ENCODE data around the gene FUT2.

Gene FUT2

GRCh38 chr19:48724796-48725753 lies 29.3 kb downstream of the FUT2 start:
- ChIA-PET POLR2A (interaction anchor here (0.6 to 1.4 kb wide), 4 partner anchors 11 to 404 kb away, joined by 3 to 6 read pairs (median 4); no protein-coding TSS in a partner anchor), CTCF (interaction anchor here (0.6 to 3.4 kb wide), 8 partner anchors 9 to 118 kb away, joined by 3 to 17 read pairs (median 4); partner anchors contain the start of gene RASIP1)
- Histone ChIP-seq H3K27ac (ENCODE audit: insufficient read depth in 1 of 2, low read depth in 1 of 2, low read length in 2 of 2, poor library complexity in 1 of 2, severe bottlenecking in 2 of 2) (peak overlapping the region in 1 of 2 experiments; percentile 73), H3K9me3 (ENCODE audit: control extremely low read depth in 1 of 5, control insufficient read depth in 4 of 5, insufficient read depth in 2 of 5, low read depth in 1 of 5, low read length in 4 of 5) (peaks cover 0 to 3% (median 0%) of the 10 kb centered on the region in 5 experiments), H3K27me3 (replicated peaks in 2 of 5; ENCODE audit: control insufficient read depth in 4 of 5, insufficient read depth in 5 of 5, low read length in 4 of 5) (no peaks in the 10 kb centered on the region), H3K4me1 (ENCODE audit: control extremely low read depth in 1 of 4, control insufficient read depth in 4 of 4, insufficient read depth in 4 of 4, low read length in 3 of 4) (peaks cover 0 to 28% (median 18%) of the 10 kb centered on the region in 4 experiments), H3K36me3 (ENCODE audit: control insufficient read depth in 4 of 4, insufficient read depth in 4 of 4, low read length in 3 of 4) (no peaks in the 10 kb centered on the region), H3K4me3 (ENCODE audit: control insufficient read depth in 1 of 7, extremely low read depth in 1 of 7, insufficient read depth in 4 of 7, low read depth in 2 of 7, low read length in 6 of 7) (peak overlapping the region in 3 of 7 experiments; percentile 14 to 38 (median 19))
- DNase-seq, result peak; percentile 93 to 97 (median 96)
- 30% methylated on average over 4 of the region's 11 CpGs for WGBS (ENCODE audit: insufficient coverage)

GRCh38 chr19:48726556-48726955 lies 30.8 kb downstream of the FUT2 start:
- H3K4me1 ChIP-seq (ENCODE audit: control extremely low read depth in 1 of 4, control insufficient read depth in 4 of 4, insufficient read depth in 4 of 4, low read length in 3 of 4), result peaks cover 0 to 21% (median 15%) of the 10 kb centered on the region in 4 experiments
- CTCF ChIA-PET, result interaction anchor here (0.9 to 3.4 kb wide), 4 partner anchors 10 to 51 kb away, joined by 4 to 17 read pairs (median 12); partner anchors contain the start of gene RASIP1
- no peaks in the 10 kb centered on the region for H3K36me3 ChIP-seq (ENCODE audit: control insufficient read depth in 4 of 4, insufficient read depth in 4 of 4, low read length in 3 of 4)
- H3K4me3 ChIP-seq (ENCODE audit: control insufficient read depth in 1 of 7, extremely low read depth in 1 of 7, insufficient read depth in 4 of 7, low read depth in 2 of 7, low read length in 6 of 7), result no peak overlapping the region
- 50% methylated on average over 2 of the region's 2 CpGs for WGBS (ENCODE audit: insufficient coverage)
- H3K9me3 ChIP-seq (ENCODE audit: control extremely low read depth in 1 of 5, control insufficient read depth in 4 of 5, insufficient read depth in 2 of 5, low read depth in 1 of 5, low read length in 4 of 5), result peaks cover 0 to 3% (median 0%) of the 10 kb centered on the region in 5 experiments
- POLR2A ChIA-PET, result no interaction called here
- H3K27me3 ChIP-seq (replicated peaks in 2 of 5; ENCODE audit: control insufficient read depth in 4 of 5, insufficient read depth in 5 of 5, low read length in 4 of 5), result no peaks in the 10 kb centered on the region
- DNase-seq, result peak; percentile 87 to 94 (median 91)
- no peak overlapping the region for H3K27ac ChIP-seq (ENCODE audit: insufficient read depth in 1 of 2, low read depth in 1 of 2, low read length in 2 of 2, poor library complexity in 1 of 2, severe bottlenecking in 2 of 2)

- Histone ChIP-seq H3K27ac (ENCODE audit: insufficient read depth in 1 of 2, low read depth in 1 of 2, low read length in 2 of 2, poor library complexity in 1 of 2, severe bottlenecking in 2 of 2) (no peak overlapping the region), H3K36me3 (ENCODE audit: control insufficient read depth in 4 of 4, insufficient read depth in 4 of 4, low read length in 3 of 4) (no peaks in the 10 kb centered on the region), H3K4me3 (ENCODE audit: control insufficient read depth in 1 of 7, extremely low read depth in 1 of 7, insufficient read depth in 4 of 7, low read depth in 2 of 7, low read length in 6 of 7) (no peak overlapping the region), H3K4me1 (ENCODE audit: control extremely low read depth in 1 of 4, control insufficient read depth in 4 of 4, insufficient read depth in 4 of 4, low read length in 3 of 4) (peaks cover 0 to 21% (median 13%) of the 10 kb centered on the region in 4 experiments), H3K27me3 (replicated peaks in 2 of 5; ENCODE audit: control insufficient read depth in 4 of 5, insufficient read depth in 5 of 5, low read length in 4 of 5) (peaks cover 0 to 3% (median 0%) of the 10 kb centered on the region in 5 experiments), H3K9me3 (ENCODE audit: control extremely low read depth in 1 of 5, control insufficient read depth in 4 of 5, insufficient read depth in 2 of 5, low read depth in 1 of 5, low read length in 4 of 5) (peaks cover 0 to 3% (median 0%) of the 10 kb centered on the region in 5 experiments)
- 92% methylated on average over 64 of the region's 77 CpGs for WGBS (ENCODE audit: insufficient coverage)
- CTCF ChIA-PET, result no interaction called here
- POLR2A ChIA-PET, result no interaction called here
- no peak for DNase-seq
Measured at GRCh38 chr19:48728911-48729664, 33.3 kb downstream of the FUT2 start.

GRCh38 chr19:48731452-48731851 lies 35.7 kb downstream of the FUT2 start:
- CTCF ChIA-PET, result no interaction called here
- no peak for DNase-seq
- Histone ChIP-seq H3K9me3 (ENCODE audit: control extremely low read depth in 1 of 5, control insufficient read depth in 4 of 5, insufficient read depth in 2 of 5, low read depth in 1 of 5, low read length in 4 of 5) (peaks cover 0 to 3% (median 0%) of the 10 kb centered on the region in 5 experiments), H3K4me1 (ENCODE audit: control extremely low read depth in 1 of 4, control insufficient read depth in 4 of 4, insufficient read depth in 4 of 4, low read length in 3 of 4) (peaks cover 0 to 7% (median 5%) of the 10 kb centered on the region in 4 experiments), H3K36me3 (ENCODE audit: control insufficient read depth in 4 of 4, insufficient read depth in 4 of 4, low read length in 3 of 4) (no peaks in the 10 kb centered on the region), H3K27me3 (replicated peaks in 2 of 5; ENCODE audit: control insufficient read depth in 4 of 5, insufficient read depth in 5 of 5, low read length in 4 of 5) (peaks cover 0 to 3% (median 0%) of the 10 kb centered on the region in 5 experiments), H3K27ac (ENCODE audit: insufficient read depth in 1 of 2, low read depth in 1 of 2, low read length in 2 of 2, poor library complexity in 1 of 2, severe bottlenecking in 2 of 2) (no peak overlapping the region), H3K4me3 (ENCODE audit: control insufficient read depth in 1 of 7, extremely low read depth in 1 of 7, insufficient read depth in 4 of 7, low read depth in 2 of 7, low read length in 6 of 7) (no peak overlapping the region)
- 93% methylated on average over 4 of the region's 4 CpGs for WGBS (ENCODE audit: insufficient coverage)
- POLR2A ChIA-PET, result no interaction called here

- ChIA-PET POLR2A (no interaction called here), CTCF (interaction anchor here (0.7 kb wide), 1 partner anchor 752 kb away, joined by 3 read pairs; no protein-coding TSS in a partner anchor)
- Histone ChIP-seq H3K27me3 (replicated peaks in 2 of 5; ENCODE audit: control insufficient read depth in 4 of 5, insufficient read depth in 5 of 5, low read length in 4 of 5) (peaks cover 0 to 6% (median 3%) of the 10 kb centered on the region in 5 experiments), H3K9me3 (ENCODE audit: control extremely low read depth in 1 of 5, control insufficient read depth in 4 of 5, insufficient read depth in 2 of 5, low read depth in 1 of 5, low read length in 4 of 5) (no peaks in the 10 kb centered on the region), H3K4me1 (ENCODE audit: control extremely low read depth in 1 of 4, control insufficient read depth in 4 of 4, insufficient read depth in 4 of 4, low read length in 3 of 4) (peaks cover 0 to 12% (median 11%) of the 10 kb centered on the region in 4 experiments), H3K36me3 (ENCODE audit: control insufficient read depth in 4 of 4, insufficient read depth in 4 of 4, low read length in 3 of 4) (no peaks in the 10 kb centered on the region), H3K4me3 (ENCODE audit: control insufficient read depth in 1 of 7, extremely low read depth in 1 of 7, insufficient read depth in 4 of 7, low read depth in 2 of 7, low read length in 6 of 7) (no peak overlapping the region), H3K27ac (ENCODE audit: insufficient read depth in 1 of 2, low read depth in 1 of 2, low read length in 2 of 2, poor library complexity in 1 of 2, severe bottlenecking in 2 of 2) (no peak overlapping the region)
- 100% methylated on average over 7 of the region's 9 CpGs for WGBS (ENCODE audit: insufficient coverage)
- no peak for DNase-seq
Measured at GRCh38 chr19:48734625-48735024, 38.9 kb downstream of the FUT2 start.

- H3K4me3 ChIP-seq (ENCODE audit: control insufficient read depth in 1 of 7, extremely low read depth in 1 of 7, insufficient read depth in 4 of 7, low read depth in 2 of 7, low read length in 6 of 7), result no peak overlapping the region
- DNase-seq, result no peak
- WGBS (ENCODE audit: insufficient coverage), result 96% methylated on average over 28 of the region's 38 CpGs
- H3K27ac ChIP-seq (ENCODE audit: insufficient read depth in 1 of 2, low read depth in 1 of 2, low read length in 2 of 2, poor library complexity in 1 of 2, severe bottlenecking in 2 of 2), result no peak overlapping the region
- peaks cover 0 to 11% (median 7%) of the 10 kb centered on the region in 5 experiments for H3K27me3 ChIP-seq (replicated peaks in 2 of 5; ENCODE audit: control insufficient read depth in 4 of 5, insufficient read depth in 5 of 5, low read length in 4 of 5)
- H3K36me3 ChIP-seq (ENCODE audit: control insufficient read depth in 4 of 4, insufficient read depth in 4 of 4, low read length in 3 of 4), result no peaks in the 10 kb centered on the region
- ChIA-PET CTCF (interaction anchor here (0.7 kb wide), 1 partner anchor 751 kb away, joined by 3 read pairs; no protein-coding TSS in a partner anchor), POLR2A (interaction anchor here (0.6 kb wide), 1 partner anchor 97 kb away, joined by 6 read pairs; no protein-coding TSS in a partner anchor)
- no peaks in the 10 kb centered on the region for H3K9me3 ChIP-seq (ENCODE audit: control extremely low read depth in 1 of 5, control insufficient read depth in 4 of 5, insufficient read depth in 2 of 5, low read depth in 1 of 5, low read length in 4 of 5)
- peaks cover 0 to 17% (median 16%) of the 10 kb centered on the region in 4 experiments for H3K4me1 ChIP-seq (ENCODE audit: control extremely low read depth in 1 of 4, control insufficient read depth in 4 of 4, insufficient read depth in 4 of 4, low read length in 3 of 4)
Measured at GRCh38 chr19:48735031-48735615, 39.4 kb downstream of the FUT2 start.

Data from common myeloid progenitor, CD34-positive (primary cell).